ENCODE measurements around the gene TMEM139. TPM values are rescaled to one million over a fixed set of nuclear protein-coding genes. Genes with fewer than 3 reads are reported as not detected.

Gene TMEM139
- total RNA-seq, 4 donors from 2014 or later = 1.0 TPM; not detected in 3

DNA sequence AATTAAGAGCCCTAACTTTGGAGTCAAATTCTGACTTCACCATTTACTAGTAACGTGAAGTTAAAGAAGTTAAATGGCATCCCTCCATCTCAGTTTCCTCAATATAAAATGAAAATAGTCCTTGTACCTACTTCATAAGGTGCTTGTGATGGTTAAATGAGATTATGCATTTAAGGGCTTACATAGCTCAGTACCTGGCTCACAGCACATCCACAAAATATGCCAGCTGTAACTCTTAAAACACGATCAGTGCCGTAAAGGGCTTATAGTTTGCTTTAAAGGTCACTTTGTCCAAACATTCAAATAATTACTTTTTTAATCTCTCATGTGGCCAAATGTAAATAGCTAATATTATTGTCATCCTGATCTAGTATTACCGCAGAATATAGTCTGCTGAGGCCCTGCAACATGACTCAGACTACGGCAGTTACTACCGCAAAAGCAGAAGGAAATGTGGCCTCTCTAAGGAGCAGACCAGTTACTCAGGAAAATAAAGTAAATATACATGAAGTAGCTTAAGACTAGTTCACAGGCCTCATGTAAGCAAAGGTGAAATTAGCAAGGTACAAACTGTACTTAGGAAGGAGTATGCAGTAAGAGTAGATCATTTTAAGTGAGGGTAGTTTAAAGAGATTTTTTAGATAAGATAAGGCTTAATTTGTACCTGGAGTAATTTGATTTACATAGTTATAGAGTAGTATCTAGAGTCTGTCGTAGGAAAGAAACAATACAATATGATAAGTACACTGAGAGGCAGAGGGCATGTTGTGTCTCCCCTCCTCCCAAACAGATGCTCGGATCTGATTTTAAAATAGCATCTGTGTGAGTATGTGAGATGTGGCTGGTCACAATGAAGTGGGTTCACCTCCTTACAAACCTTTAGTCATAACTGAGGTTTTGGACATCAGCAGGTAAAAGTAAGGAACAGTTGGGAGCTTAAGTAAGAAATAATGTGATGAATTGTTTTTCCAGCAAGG, 16.5 kb downstream of the TMEM139 start:
- 48% methylated on average over 8 of the region's 8 CpGs for WGBS
- H3K27me3 ChIP-seq = no peaks in the 10 kb centered on the region

DNA sequence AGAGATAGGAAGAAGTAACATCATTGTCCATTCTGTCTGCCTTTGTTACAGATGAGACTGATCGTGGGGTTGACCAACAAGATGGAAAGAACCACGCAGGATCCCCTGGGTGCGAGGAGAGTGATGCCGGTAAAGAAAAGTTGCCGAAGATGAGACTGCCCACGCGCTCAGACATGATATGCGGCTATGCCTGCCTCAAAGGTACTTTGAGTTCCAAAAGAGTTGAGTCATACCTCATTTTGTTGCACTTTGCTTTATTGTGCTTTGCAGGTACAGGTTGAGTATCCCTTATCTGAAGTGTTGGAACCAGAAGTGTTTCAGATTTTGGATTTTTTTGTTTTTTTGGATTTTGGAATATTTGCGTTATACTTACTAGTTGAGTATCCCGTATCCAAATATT, 19.0 kb downstream of the TMEM139 start:
- peaks cover 0 to 16% (median 5%) of the 10 kb centered on the region in 4 donors for H3K4me1 ChIP-seq
- no peaks in the 10 kb centered on the region for H3K9me3 ChIP-seq
- intact Hi-C loops (cut with DNase I) = no loop called here
- no peak overlapping the region for H3K27ac ChIP-seq (replicated peaks in 1 of 4)
- TF ChIP-seq EP300 (IDR thresholded peaks at IDR 0.05) (no peak), POLR2AphosphoS5 (IDR thresholded peaks at IDR 0.05) (no peak), POLR2A (IDR thresholded peaks at IDR 0.05; ENCODE audit: low read depth) (no peak)
- TF ChIP-seq, protein P1, sequence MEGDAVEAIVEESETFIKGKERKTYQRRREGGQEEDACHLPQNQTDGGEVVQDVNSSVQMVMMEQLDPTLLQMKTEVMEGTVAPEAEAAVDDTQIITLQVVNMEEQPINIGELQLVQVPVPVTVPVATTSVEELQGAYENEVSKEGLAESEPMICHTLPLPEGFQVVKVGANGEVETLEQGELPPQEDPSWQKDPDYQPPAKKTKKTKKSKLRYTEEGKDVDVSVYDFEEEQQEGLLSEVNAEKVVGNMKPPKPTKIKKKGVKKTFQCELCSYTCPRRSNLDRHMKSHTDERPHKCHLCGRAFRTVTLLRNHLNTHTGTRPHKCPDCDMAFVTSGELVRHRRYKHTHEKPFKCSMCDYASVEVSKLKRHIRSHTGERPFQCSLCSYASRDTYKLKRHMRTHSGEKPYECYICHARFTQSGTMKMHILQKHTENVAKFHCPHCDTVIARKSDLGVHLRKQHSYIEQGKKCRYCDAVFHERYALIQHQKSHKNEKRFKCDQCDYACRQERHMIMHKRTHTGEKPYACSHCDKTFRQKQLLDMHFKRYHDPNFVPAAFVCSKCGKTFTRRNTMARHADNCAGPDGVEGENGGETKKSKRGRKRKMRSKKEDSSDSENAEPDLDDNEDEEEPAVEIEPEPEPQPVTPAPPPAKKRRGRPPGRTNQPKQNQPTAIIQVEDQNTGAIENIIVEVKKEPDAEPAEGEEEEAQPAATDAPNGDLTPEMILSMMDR (IDR thresholded peaks at IDR 0.05) = no peak
- H3K27me3 ChIP-seq = no peaks in the 10 kb centered on the region
- no peak for DNase-seq (ENCODE audit: extremely low spot score)
- H3K4me3 ChIP-seq = no peak overlapping the region
- 97% methylated on average over 10 of the region's 10 CpGs for WGBS
- H3K36me3 ChIP-seq = peaks cover 41 to 94% (median 87%) of the 10 kb centered on the region in 4 donors

More for the DNA sequence above, 16.5 kb downstream of the TMEM139 start:
- intact Hi-C loops (cut with DNase I) = no loop called here
- Histone ChIP-seq H3K36me3 (peaks cover 46 to 98% (median 85%) of the 10 kb centered on the region in 4 donors), H3K4me1 (peaks cover 5 to 19% (median 9%) of the 10 kb centered on the region in 4 donors), H3K4me3 (no peak overlapping the region), H3K27ac (replicated peaks in 1 of 4) (no peak overlapping the region), H3K9me3 (no peaks in the 10 kb centered on the region)
- DNase-seq (ENCODE audit: extremely low spot score) = no peak
- TF ChIP-seq EP300 (IDR thresholded peaks at IDR 0.05) = no peak
- no peak for TF ChIP-seq POLR2A (IDR thresholded peaks at IDR 0.05; ENCODE audit: low read depth)
- TF ChIP-seq POLR2AphosphoS5 (IDR thresholded peaks at IDR 0.05) = no peak
- TF ChIP-seq, protein P1 (IDR thresholded peaks at IDR 0.05) = no peak

DNA sequence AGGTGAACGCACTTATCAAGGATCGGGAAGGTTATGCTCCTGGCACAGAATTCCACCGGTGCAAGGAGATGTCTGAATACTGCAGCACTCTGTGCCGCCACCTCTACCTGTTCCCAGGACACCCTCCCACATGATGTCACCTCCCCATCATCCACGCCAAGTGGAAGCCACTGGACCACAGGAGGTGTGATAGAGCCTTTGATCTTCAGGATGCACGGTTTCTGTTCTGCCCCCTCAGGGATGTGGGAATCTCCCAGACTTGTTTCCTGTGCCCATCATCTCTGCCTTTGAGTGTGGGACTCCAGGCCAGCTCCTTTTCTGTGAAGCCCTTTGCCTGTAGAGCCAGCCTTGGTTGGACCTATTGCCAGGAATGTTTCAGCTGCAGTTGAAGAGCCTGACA, 20.2 kb downstream of the TMEM139 start:
- H3K4me1 ChIP-seq = peaks cover 0 to 11% (median 3%) of the 10 kb centered on the region in 4 donors
- H3K27ac ChIP-seq (replicated peaks in 1 of 4) = no peak overlapping the region
- no peak overlapping the region for H3K4me3 ChIP-seq
- H3K27me3 ChIP-seq = no peaks in the 10 kb centered on the region
- H3K36me3 ChIP-seq = peaks cover 36 to 87% (median 79%) of the 10 kb centered on the region in 4 donors
- WGBS = 87% methylated on average over 6 of the region's 6 CpGs
- TF ChIP-seq POLR2A (IDR thresholded peaks at IDR 0.05; ENCODE audit: low read depth) (no peak), POLR2AphosphoS5 (IDR thresholded peaks at IDR 0.05) (no peak), EP300 (IDR thresholded peaks at IDR 0.05) (no peak)
- TF ChIP-seq, protein P1 (IDR thresholded peaks at IDR 0.05) = no peak
- intact Hi-C loops (cut with DNase I) = no loop called here
- no peak for DNase-seq (ENCODE audit: extremely low spot score)
- H3K9me3 ChIP-seq = no peaks in the 10 kb centered on the region

- Histone ChIP-seq H3K4me3 (no peak overlapping the region), H3K9me3 (no peaks in the 10 kb centered on the region), H3K4me1 (peaks cover 0 to 9% (median 3%) of the 10 kb centered on the region in 4 donors), H3K27me3 (no peaks in the 10 kb centered on the region), H3K27ac (replicated peaks in 1 of 4) (no peak overlapping the region), H3K36me3 (peaks cover 30 to 85% (median 73%) of the 10 kb centered on the region in 4 donors)
- intact Hi-C loops (cut with DNase I) = loop anchor here (2.0 kb wide), 1 partner anchor 67 kb away; no protein-coding TSS in a partner anchor
- 60% methylated on average over 10 of the region's 10 CpGs for WGBS
- DNase-seq (ENCODE audit: extremely low spot score) = no peak
- TF ChIP-seq, protein P1 (IDR thresholded peaks at IDR 0.05) = peak; percentile 55 to 70 (median 60)
- no peak for TF ChIP-seq EP300 (IDR thresholded peaks at IDR 0.05)
- no peak for TF ChIP-seq POLR2A (IDR thresholded peaks at IDR 0.05; ENCODE audit: low read depth)
Observed at GRCh38 chr7:143305423-143306070, 20.8 kb downstream of the TMEM139 start.
